Esophagus muscularis mucosa (tissue), 4 donors: ENCODE measurements around the gene ZER1.

Experiments used
- EP300 ChIP-seq: sonication (generic); formaldehyde crosslinking; IDR thresholded peaks from one replicate; pipeline ENCODE4 v1.6.1; 2017; ENCODE audit warnings: antibody characterized with exemption
- POLR2A ChIP-seq: fragments of 450-650 bp; IDR thresholded peaks from one replicate; pipeline ENCODE4 v1.6.1; 2017; ENCODE audit warnings: antibody characterized with exemption, moderate library complexity, mild to moderate bottlenecking, low read depth
- POLR2AphosphoS5 ChIP-seq, 2 donors: sonication (generic); formaldehyde crosslinking; IDR thresholded peaks; one replicate each; pipeline ENCODE4 v1.6.1; 2017; ENCODE audit warnings: antibody characterized with exemption in 2 of 2
- TF ChIP-seq, protein P1 (sequence below), 3 experiments: fragments of 200-600 bp in 2 of 3; fragments of 450-650 bp in 1 of 3; sonication (generic) in 2 of 3; IDR thresholded peaks; one replicate each; pipeline ENCODE4 v1.5.1; 2017 to 2019; ENCODE audit warnings: antibody characterized with exemption in 3 of 3, mild to moderate bottlenecking in 2 of 3, moderate library complexity in 1 of 3

DNA sequence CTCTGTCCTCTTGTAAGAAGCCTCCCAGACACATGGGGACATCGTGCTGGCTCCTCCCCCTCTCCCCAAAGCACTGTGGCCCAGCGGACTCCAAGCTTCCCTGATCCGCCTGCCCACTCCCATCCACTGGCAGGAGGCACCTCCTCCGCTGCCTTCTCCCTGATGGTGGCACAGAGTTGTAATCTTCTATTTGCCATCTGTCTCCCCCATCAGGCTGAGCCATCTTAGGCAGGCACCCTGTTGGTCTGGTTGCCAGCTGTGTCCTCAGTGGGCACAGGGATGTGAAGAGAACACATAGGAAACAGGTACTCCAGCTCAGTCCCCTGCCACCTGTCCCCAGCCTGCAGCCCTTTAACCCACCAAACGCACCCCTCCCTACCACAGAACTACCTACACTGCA, 42.4 kb downstream of the ZER1 start:
- TF ChIP-seq, protein P1, sequence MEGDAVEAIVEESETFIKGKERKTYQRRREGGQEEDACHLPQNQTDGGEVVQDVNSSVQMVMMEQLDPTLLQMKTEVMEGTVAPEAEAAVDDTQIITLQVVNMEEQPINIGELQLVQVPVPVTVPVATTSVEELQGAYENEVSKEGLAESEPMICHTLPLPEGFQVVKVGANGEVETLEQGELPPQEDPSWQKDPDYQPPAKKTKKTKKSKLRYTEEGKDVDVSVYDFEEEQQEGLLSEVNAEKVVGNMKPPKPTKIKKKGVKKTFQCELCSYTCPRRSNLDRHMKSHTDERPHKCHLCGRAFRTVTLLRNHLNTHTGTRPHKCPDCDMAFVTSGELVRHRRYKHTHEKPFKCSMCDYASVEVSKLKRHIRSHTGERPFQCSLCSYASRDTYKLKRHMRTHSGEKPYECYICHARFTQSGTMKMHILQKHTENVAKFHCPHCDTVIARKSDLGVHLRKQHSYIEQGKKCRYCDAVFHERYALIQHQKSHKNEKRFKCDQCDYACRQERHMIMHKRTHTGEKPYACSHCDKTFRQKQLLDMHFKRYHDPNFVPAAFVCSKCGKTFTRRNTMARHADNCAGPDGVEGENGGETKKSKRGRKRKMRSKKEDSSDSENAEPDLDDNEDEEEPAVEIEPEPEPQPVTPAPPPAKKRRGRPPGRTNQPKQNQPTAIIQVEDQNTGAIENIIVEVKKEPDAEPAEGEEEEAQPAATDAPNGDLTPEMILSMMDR (IDR thresholded peaks at IDR 0.05): no peak
- no peak for TF ChIP-seq POLR2AphosphoS5 (IDR thresholded peaks at IDR 0.05)
- no peak for TF ChIP-seq POLR2A
- TF ChIP-seq EP300: no peak
